HG03175 (cell line): ENCODE results near the gene CELSR2.

Source experiments
- ATAC-seq: cut with Tn5 transposase; IDR thresholded peaks from one replicate; pipeline ENCODE4 v1.9.1; 2021; ENCODE audit warnings: mild to moderate bottlenecking, moderate library complexity; ENCODE audit not compliant: unreplicated experiment

CELSR2 gene

GRCh38 chr1:109251277-109252166 lies 2.2 kb downstream of the CELSR2 start:
- ATAC-seq, result no peak

GRCh38 chr1:109252167-109252892 lies 3.0 kb downstream of the CELSR2 start:
- no peak for ATAC-seq

- ATAC-seq, result no peak
Observed at GRCh38 chr1:109252893-109253802, 3.8 kb downstream of the CELSR2 start.

GRCh38 chr1:109253803-109254620 lies 4.7 kb downstream of the CELSR2 start:
- no peak for ATAC-seq

- no peak for ATAC-seq
Observed at GRCh38 chr1:109254621-109255096, 5.3 kb downstream of the CELSR2 start.

- no peak for ATAC-seq
Observed at GRCh38 chr1:109255097-109255651, 5.8 kb downstream of the CELSR2 start.

- no peak for ATAC-seq
Observed at GRCh38 chr1:109255678-109256077, 6.3 kb downstream of the CELSR2 start.

- no peak for ATAC-seq
Observed at GRCh38 chr1:109256085-109256484, 6.7 kb downstream of the CELSR2 start.

GRCh38 chr1:109256971-109257681 lies 7.8 kb downstream of the CELSR2 start:
- no peak for ATAC-seq

- no peak for ATAC-seq
Observed at GRCh38 chr1:109257682-109258421, 8.5 kb downstream of the CELSR2 start.

GRCh38 chr1:109258481-109259466 lies 9.4 kb downstream of the CELSR2 start:
- no peak for ATAC-seq

- ATAC-seq, result no peak
Observed at GRCh38 chr1:109259674-109260557, 10.6 kb downstream of the CELSR2 start.

GRCh38 chr1:109261006-109261405 lies 11.7 kb downstream of the CELSR2 start:
- no peak for ATAC-seq

GRCh38 chr1:109261578-109261977 lies 12.2 kb downstream of the CELSR2 start:
- no peak for ATAC-seq

GRCh38 chr1:109262231-109263055 lies 13.1 kb downstream of the CELSR2 start:
- ATAC-seq, result no peak
